Smooth muscle cell (in vitro differentiated cells): Measurements from ENCODE around the gene ARFGAP3. TPM values are rescaled to one million over a fixed set of nuclear protein-coding genes. Genes with fewer than 3 reads are reported as not detected.

ENCODE experiments used
- DNase-seq: peaks from one replicate; lab custom pipeline; 2025; ENCODE audit not compliant: unreplicated experiment; lab: John Stamatoyannopoulos, UW
- H2AFZ ChIP-seq: fragments of 200-600 bp; sonication (generic); 2 replicates; pipeline ENCODE4 v1.6.0; 2016; ENCODE audit warnings: antibody characterized with exemption, low read depth, mild to moderate bottlenecking
- H3F3A ChIP-seq: fragments of 200-600 bp; sonication (generic); 2 replicates; pipeline ENCODE4 v1.6.0; 2017; ENCODE audit warnings: antibody characterized with exemption, low read depth
- H3K27ac ChIP-seq: fragments of 200-600 bp; sonication (generic); 2 replicates; pipeline ENCODE4 v1.5.1; 2016; ENCODE audit warnings: low read depth, mild to moderate bottlenecking
- H3K27me3 ChIP-seq: fragments of 200-600 bp; sonication (generic); 2 replicates; pipeline ENCODE4 v1.6.1; 2016; ENCODE audit warnings: low read depth, mild to moderate bottlenecking
- H3K36me3 ChIP-seq: fragments of 200-600 bp; sonication (generic); 2 replicates; pipeline ENCODE4 v1.5.1; 2016; ENCODE audit warnings: low read depth
- H3K4me1 ChIP-seq: fragments of 200-600 bp; sonication (generic); 2 replicates; pipeline ENCODE4 v1.5.1; 2016; ENCODE audit warnings: low read depth
- H3K4me2 ChIP-seq: fragments of 200-600 bp; sonication (generic); 2 replicates; pipeline ENCODE4 v1.6.0; 2016; ENCODE audit warnings: mild to moderate bottlenecking
- H3K4me3 ChIP-seq: fragments of 200-600 bp; sonication (generic); 2 replicates; pipeline ENCODE4 v1.5.1; 2016; ENCODE audit warnings: mild to moderate bottlenecking
- H3K79me2 ChIP-seq: fragments of 200-600 bp; sonication (generic); 2 replicates; pipeline ENCODE4 v1.6.0; 2016; ENCODE audit warnings: low read depth, mild to moderate bottlenecking
- H3K9ac ChIP-seq: fragments of 200-600 bp; sonication (generic); 2 replicates; pipeline ENCODE4 v1.6.0; 2016; ENCODE audit warnings: low read depth
- H3K9me3 ChIP-seq: fragments of 200-600 bp; sonication (generic); replicated peaks from 2 replicates; pipeline ENCODE4 v1.5.1; 2016; ENCODE audit warnings: low read depth
- H4K20me1 ChIP-seq: fragments of 200-600 bp; sonication (generic); 2 replicates; pipeline ENCODE4 v1.6.0; 2016; ENCODE audit warnings: low read depth
- CTCF ChIP-seq: fragments of 200-600 bp; sonication (generic); IDR thresholded peaks from 2 replicates; pipeline ENCODE4 v1.5.1; 2017; ENCODE audit warnings: borderline replicate concordance, mild to moderate bottlenecking, antibody characterized with exemption; ENCODE audit not compliant: insufficient read depth, poor library complexity, severe bottlenecking
- WGBS: methylation state at CpG from one replicate; pipeline ENCODE4 v1.1.7; 2016; ENCODE audit warnings: low lambda C conversion rate; 5-methylcytosine and 5-hydroxymethylcytosine counted together
- polyA plus RNA-seq: library from polyadenylated mRNA; unstranded; fragments of >200 nt; fragmentation: Nextera tagmentation; extraction: Ambion mirVana; gene quantifications from 2 replicates; pipeline ENCODE4 v1.2.1, GENCODE V29; 2016
- total RNA-seq: library from RNA; depleted of rRNA; stranded (reverse); fragments of >200 nt; gene quantifications from 2 replicates; pipeline ENCODE4 v1.2.3, GENCODE V29; 2014

Gene ARFGAP3
- total RNA-seq: 89.9 and 120 TPM in 2 replicates
- 68.4 and 69.2 TPM in 2 replicates for polyA plus RNA-seq

- H3K9me3 ChIP-seq: no peaks in the 10 kb centered on the region
- no peaks in the 10 kb centered on the region for H3K27me3 ChIP-seq
- H3K27ac ChIP-seq: peak within 1 kb of the TSS; percentile 98
- no peak within 1 kb of the TSS for H2AFZ ChIP-seq
- peak within 1 kb of the TSS; percentile 95 for H3K4me3 ChIP-seq
- H4K20me1 ChIP-seq: peaks cover 41% of the 10 kb centered on the region
- peaks cover 45% of the 10 kb centered on the region for H3K79me2 ChIP-seq
- H3K9ac ChIP-seq: peak within 1 kb of the TSS; percentile 98
- peak; percentile 96 for DNase-seq
- WGBS: 13% methylated on average over 69 of the region's 111 CpGs
- H3K4me2 ChIP-seq: peak within 1 kb of the TSS; percentile 98
- no peaks in the 10 kb centered on the region for H3K36me3 ChIP-seq
- H3F3A ChIP-seq: peaks cover 6% of the 10 kb centered on the region
- peaks cover 7% of the 10 kb centered on the region for H3K4me1 ChIP-seq
- no peak for TF ChIP-seq CTCF
Observed at GRCh38 chr22:42856865-42857704, at the start of gene ARFGAP3. ARFGAP3 (minus strand) TSS chr22:42857273; CDS start chr22:42857182, 91 bp downstream.

- H4K20me1 ChIP-seq: peaks cover 96% of the 10 kb centered on the region
- H3K79me2 ChIP-seq: peaks cover 27% of the 10 kb centered on the region
Observed at GRCh38 chr22:42905702-42906183, 48.7 kb upstream of the ARFGAP3 start.

GRCh38 chr22:42905217-42905616 lies 48.1 kb upstream of the ARFGAP3 start:
- H3K36me3 ChIP-seq: no peaks in the 10 kb centered on the region
- no peak overlapping the region for H3K4me2 ChIP-seq
- no peaks in the 10 kb centered on the region for H3K27me3 ChIP-seq
- no peak overlapping the region for H2AFZ ChIP-seq
- H4K20me1 ChIP-seq: peaks cover 98% of the 10 kb centered on the region
- WGBS: 90% methylated on average over 13 of the region's 13 CpGs
- DNase-seq: no peak
- H3K79me2 ChIP-seq: peaks cover 32% of the 10 kb centered on the region
- no peak overlapping the region for H3K4me3 ChIP-seq
- H3K4me1 ChIP-seq: no peaks in the 10 kb centered on the region
- H3K9ac ChIP-seq: no peak overlapping the region
- no peak overlapping the region for H3K27ac ChIP-seq
- TF ChIP-seq CTCF: no peak
- H3F3A ChIP-seq: peaks cover 5% of the 10 kb centered on the region
- no peaks in the 10 kb centered on the region for H3K9me3 ChIP-seq

More at GRCh38 chr22:42905702-42906183, 48.7 kb upstream of the ARFGAP3 start:
- Histone ChIP-seq H3K4me2 (no peak overlapping the region), H3F3A (peaks cover 5% of the 10 kb centered on the region), H3K4me1 (no peaks in the 10 kb centered on the region), H3K9ac (no peak overlapping the region), H3K27me3 (no peaks in the 10 kb centered on the region), H2AFZ (no peak overlapping the region), H3K27ac (no peak overlapping the region), H3K9me3 (no peaks in the 10 kb centered on the region), H3K4me3 (no peak overlapping the region), H3K36me3 (no peaks in the 10 kb centered on the region)
- 95% methylated on average over 5 of the region's 5 CpGs for WGBS
- DNase-seq: no peak
- no peak for TF ChIP-seq CTCF
